ENCODE results near the gene UNC13C.
"Not testable (repeated sequence)": the region's sequence is repeated elsewhere in the genome, so short reads cannot be mapped to it uniquely, and the experiment has no call there.

The UNC13C gene

GRCh38 chr15:53978253-53978906 lies at the start of gene UNC13C:
TSS of gene UNC13C (plus strand) at chr15:53978441. CDS start at chr15:54012904, 34,463 bp downstream.
- no peak for DNase-seq (ENCODE audit: low spot score)

GRCh38 chr15:53936137-53936536 lies 42.1 kb upstream of the UNC13C start:
- DNase-seq (ENCODE audit: low spot score): no peak

- not testable (repeated sequence) for DNase-seq (ENCODE audit: low spot score)
These were observed 40.6 kb upstream of the UNC13C start for GRCh38 chr15:53937632-53938031.

- no peak for DNase-seq (ENCODE audit: low spot score)
These were observed 27.7 kb upstream of the UNC13C start for GRCh38 chr15:53950572-53950971.

GRCh38 chr15:53955396-53955795 lies 22.8 kb upstream of the UNC13C start:
- no peak for DNase-seq (ENCODE audit: low spot score)

- DNase-seq (ENCODE audit: low spot score): no peak
These were observed 15.3 kb upstream of the UNC13C start for GRCh38 chr15:53962646-53963561.

GRCh38 chr15:53963801-53964200 lies 14.4 kb upstream of the UNC13C start:
- DNase-seq (ENCODE audit: low spot score): no peak

- no peak for DNase-seq (ENCODE audit: low spot score)
These were observed 4.1 kb upstream of the UNC13C start for GRCh38 chr15:53974121-53974520.

GRCh38 chr15:53974813-53975212 lies 3.4 kb upstream of the UNC13C start:
- DNase-seq (ENCODE audit: low spot score): no peak

GRCh38 chr15:53976844-53977392 lies 1.3 kb upstream of the UNC13C start:
- no peak for DNase-seq (ENCODE audit: low spot score)

- no peak for DNase-seq (ENCODE audit: low spot score)
These were observed 979 bp downstream of the UNC13C start for GRCh38 chr15:53979051-53979788.

GRCh38 chr15:53980021-53980420 lies 1.8 kb downstream of the UNC13C start:
- DNase-seq (ENCODE audit: low spot score): no peak

GRCh38 chr15:53982071-53982680 lies 3.9 kb downstream of the UNC13C start:
- DNase-seq (ENCODE audit: low spot score): no peak

GRCh38 chr15:53982876-53983275 lies 4.6 kb downstream of the UNC13C start:
- no peak for DNase-seq (ENCODE audit: low spot score)

- no peak for DNase-seq (ENCODE audit: low spot score)
These were observed 6.0 kb downstream of the UNC13C start for GRCh38 chr15:53984221-53984620.

GRCh38 chr15:53985562-53985961 lies 7.3 kb downstream of the UNC13C start:
- DNase-seq (ENCODE audit: low spot score): no peak

- DNase-seq (ENCODE audit: low spot score): no peak
These were observed 9.2 kb downstream of the UNC13C start for GRCh38 chr15:53987480-53987879.

- DNase-seq (ENCODE audit: low spot score): no peak
These were observed 29.0 kb downstream of the UNC13C start for GRCh38 chr15:54007256-54007655.

GRCh38 chr15:54011656-54012055 lies 33.4 kb downstream of the UNC13C start:
- DNase-seq (ENCODE audit: low spot score): no peak

- no peak for DNase-seq (ENCODE audit: low spot score)
These were observed 35.9 kb downstream of the UNC13C start for GRCh38 chr15:54014067-54014655.

- no peak for DNase-seq (ENCODE audit: low spot score)
These were observed 39.0 kb downstream of the UNC13C start for GRCh38 chr15:54017251-54017650.
